HUES6 (cell line): Measurements from ENCODE around the gene ZBTB16.

ENCODE experiments used
- H3K27ac ChIP-seq: 2 replicates; pipeline ENCODE4 v1.7.0; 2013; ENCODE audit warnings: low read depth, mild to moderate bottlenecking, low read length, inconsistent platforms
- H3K27me3 ChIP-seq: 2 replicates; pipeline ENCODE4 v1.6.1; 2013; ENCODE audit warnings: low read length; ENCODE audit not compliant: control insufficient read depth, insufficient read depth
- H3K36me3 ChIP-seq: 2 replicates; pipeline ENCODE4 v1.6.1; 2013; ENCODE audit warnings: low read length; ENCODE audit not compliant: control insufficient read depth, insufficient read depth
- H3K4me1 ChIP-seq: 2 replicates; pipeline ENCODE4 v1.6.1; 2013; ENCODE audit warnings: low read length; ENCODE audit not compliant: control insufficient read depth, insufficient read depth
- H3K4me3 ChIP-seq: 2 replicates; pipeline ENCODE4 v1.5.1; 2013; ENCODE audit warnings: low read depth, low read length
- H3K9ac ChIP-seq: one replicate; pipeline ENCODE4 v1.6.1; 2013; ENCODE audit warnings: mild to moderate bottlenecking, low read length
- H3K9me3 ChIP-seq: 2 replicates; pipeline ENCODE4 v1.6.1; 2013; ENCODE audit warnings: low read depth, low read length; ENCODE audit not compliant: control insufficient read depth, insufficient read depth

The ZBTB16 gene

DNA sequence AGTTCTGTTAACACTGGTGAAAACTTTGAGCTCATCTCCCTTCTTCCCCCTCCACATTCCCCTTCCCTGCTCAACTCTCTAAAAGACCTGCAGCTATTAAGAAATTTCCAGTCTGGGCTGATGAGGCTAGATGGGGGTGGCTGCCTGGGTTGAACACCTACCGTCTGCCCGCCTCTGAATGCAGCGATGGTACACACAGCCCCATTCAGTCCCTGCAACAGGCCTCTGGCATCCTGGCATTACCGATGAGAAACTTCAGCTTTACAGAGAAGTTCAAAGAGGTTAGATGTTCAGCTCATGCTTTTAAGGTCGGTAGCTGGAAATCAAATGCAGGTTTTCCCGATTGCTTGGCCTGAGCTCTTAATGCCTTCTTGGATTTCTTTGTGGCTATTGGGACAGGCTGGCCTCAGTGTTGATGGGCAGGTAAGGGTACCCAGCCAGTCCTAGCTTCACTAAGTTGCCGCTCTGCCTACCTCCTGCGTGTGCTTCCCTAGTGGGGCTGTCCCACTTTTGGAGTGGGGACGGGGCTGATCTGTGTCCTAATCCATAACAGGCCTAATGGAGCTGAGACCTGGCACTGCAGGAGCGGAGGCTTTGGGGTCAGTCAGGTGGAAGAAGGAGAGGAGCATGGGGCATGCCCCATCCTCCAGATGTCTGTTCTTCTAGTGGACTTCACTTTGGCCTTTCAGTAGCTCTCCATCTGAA is 49.1 kb downstream of the ZBTB16 start:
- Histone ChIP-seq H3K9me3 (no peaks in the 10 kb centered on the region), H3K4me1 (no peaks in the 10 kb centered on the region; the same call in 1 of the 2 replicates), H3K36me3 (no peaks in the 10 kb centered on the region), H3K27ac (no peak overlapping the region), H3K27me3 (no peaks in the 10 kb centered on the region), H3K9ac (no peak overlapping the region), H3K4me3 (no peak overlapping the region)

DNA sequence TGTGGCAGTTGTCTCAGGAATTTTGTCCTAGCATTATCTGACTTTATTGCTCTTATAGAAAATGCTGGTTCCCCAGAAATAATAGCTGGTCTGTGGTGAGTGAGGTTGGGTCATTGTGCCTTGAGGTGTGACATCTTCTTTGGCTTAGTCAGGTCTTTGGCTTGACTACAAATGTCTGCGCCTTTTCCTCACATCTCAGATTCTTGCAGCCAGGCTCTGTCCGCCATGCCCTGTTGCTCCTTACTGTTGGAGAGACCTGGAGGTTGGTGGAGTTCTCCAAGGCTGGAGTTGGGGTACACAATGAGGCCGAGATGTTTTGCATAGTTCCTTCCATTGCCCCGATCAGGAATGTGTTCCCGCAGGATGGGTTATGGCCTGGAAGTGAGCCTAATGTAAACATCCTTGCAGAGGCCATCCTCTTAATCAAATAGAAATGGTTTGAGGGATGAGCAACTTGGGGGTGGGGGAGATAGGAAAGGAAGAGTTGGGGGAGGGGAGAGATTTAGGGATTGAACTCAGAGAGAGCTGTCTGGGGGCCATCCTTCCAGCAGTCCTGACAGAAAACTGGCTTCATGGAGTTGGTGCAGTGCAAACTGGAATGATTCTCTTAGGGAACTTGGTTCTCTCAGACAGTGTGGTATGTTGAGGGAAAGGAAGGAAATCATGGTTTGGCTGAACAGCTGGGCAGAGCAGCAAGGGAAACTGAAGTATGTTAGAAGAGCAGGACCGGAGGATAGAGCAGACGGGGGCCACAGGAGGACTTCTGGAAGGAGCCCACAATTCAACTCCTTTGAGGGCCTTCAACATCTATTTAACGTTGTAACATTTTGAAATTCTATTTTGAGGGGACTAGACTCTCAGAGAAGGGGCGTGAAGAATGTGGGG is 49.9 kb downstream of the ZBTB16 start:
- no peak overlapping the region for H3K4me3 ChIP-seq
- 0 out of 2 replicates have a peak, but pooled peaks cover 3% of the 10 kb centered on the region for H3K27me3 ChIP-seq
- no peaks in the 10 kb centered on the region for H3K4me1 ChIP-seq
- H3K9me3 ChIP-seq: no peaks in the 10 kb centered on the region
- H3K9ac ChIP-seq: no peak overlapping the region
- H3K27ac ChIP-seq: no peak overlapping the region
- H3K36me3 ChIP-seq: no peaks in the 10 kb centered on the region

GRCh38 chr11:114110123-114110522 is 50.6 kb downstream of the ZBTB16 start:
- no peaks in the 10 kb centered on the region for H3K9me3 ChIP-seq
- H3K36me3 ChIP-seq: no peaks in the 10 kb centered on the region
- H3K4me3 ChIP-seq: no peak overlapping the region
- H3K9ac ChIP-seq: no peak overlapping the region
- no peak overlapping the region for H3K27ac ChIP-seq
- H3K4me1 ChIP-seq: no peaks in the 10 kb centered on the region
- H3K27me3 ChIP-seq: 0 out of 2 replicates have a peak, but pooled peaks cover 3% of the 10 kb centered on the region

GRCh38 chr11:114110952-114111947 is 51.7 kb downstream of the ZBTB16 start:
- Histone ChIP-seq H3K4me1 (peaks cover 5% of the 10 kb centered on the region; the same call in 1 of the 2 replicates), H3K9ac (no peak overlapping the region), H3K9me3 (no peaks in the 10 kb centered on the region), H3K27me3 (0 out of 2 replicates have a peak, but pooled peaks cover 8% of the 10 kb centered on the region), H3K36me3 (no peaks in the 10 kb centered on the region), H3K27ac (no peak overlapping the region), H3K4me3 (no peak overlapping the region)

DNA sequence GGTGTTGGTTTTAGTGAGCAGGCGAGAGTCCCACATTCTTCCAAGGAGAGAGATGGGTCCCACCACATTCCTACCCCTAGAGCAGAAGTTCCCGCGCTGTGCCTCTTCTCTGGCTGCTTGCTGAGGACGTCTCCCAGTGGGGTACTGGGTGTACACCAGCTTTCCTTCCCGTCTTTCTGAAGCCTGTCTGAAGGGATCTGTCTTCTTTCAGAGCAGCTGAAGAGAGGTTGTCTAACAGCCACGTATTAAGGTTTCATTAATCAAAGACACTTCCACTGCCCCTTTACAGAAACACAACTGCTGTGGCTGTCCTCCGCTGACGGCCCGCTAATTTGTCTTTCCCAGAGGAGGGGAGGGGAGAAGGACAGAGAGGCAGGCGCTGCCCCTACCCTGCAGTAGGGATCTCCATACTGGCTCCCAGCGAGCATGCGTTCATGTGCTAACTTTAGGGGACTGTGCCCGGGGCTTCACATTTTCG is 56.0 kb downstream of the ZBTB16 start:
- Histone ChIP-seq H3K27ac (no peak overlapping the region), H3K27me3 (peaks cover 17% of the 10 kb centered on the region; the same call in 1 of the 2 replicates), H3K36me3 (no peaks in the 10 kb centered on the region), H3K9me3 (no peaks in the 10 kb centered on the region), H3K9ac (no peak overlapping the region), H3K4me1 (peaks cover 5% of the 10 kb centered on the region; the same call in 1 of the 2 replicates), H3K4me3 (no peak overlapping the region)

DNA sequence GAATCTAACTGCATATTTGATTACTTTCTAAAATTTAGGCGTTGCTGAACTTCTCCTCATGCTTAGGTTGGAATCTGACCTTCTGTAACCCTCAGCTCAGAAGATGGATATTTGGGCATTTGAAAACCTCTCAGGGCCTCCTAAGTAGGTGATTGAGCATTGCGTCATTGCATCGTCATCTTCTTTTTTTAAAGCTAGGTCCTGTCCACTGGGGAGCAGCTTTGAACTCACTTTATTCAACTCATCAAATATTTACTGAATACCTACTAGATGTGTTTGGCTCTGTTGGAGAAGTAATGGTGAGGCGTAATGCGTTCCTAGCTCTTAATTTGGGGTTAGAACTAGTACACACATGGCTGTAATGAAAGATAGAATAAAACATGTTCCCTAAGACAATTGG is 56.8 kb downstream of the ZBTB16 start:
- Histone ChIP-seq H3K27me3 (peaks cover 18% of the 10 kb centered on the region; the same call in 1 of the 2 replicates), H3K9ac (no peak overlapping the region), H3K36me3 (no peaks in the 10 kb centered on the region), H3K9me3 (no peaks in the 10 kb centered on the region), H3K4me1 (peaks cover 5% of the 10 kb centered on the region; the same call in 1 of the 2 replicates), H3K27ac (no peak overlapping the region), H3K4me3 (no peak overlapping the region)

- no peak overlapping the region for H3K9ac ChIP-seq
- no peaks in the 10 kb centered on the region for H3K36me3 ChIP-seq
- H3K9me3 ChIP-seq: no peaks in the 10 kb centered on the region
- peaks cover 18% of the 10 kb centered on the region; the same call in 1 of the 2 replicates for H3K27me3 ChIP-seq
- H3K27ac ChIP-seq: no peak overlapping the region
- peaks cover 5% of the 10 kb centered on the region; the same call in 1 of the 2 replicates for H3K4me1 ChIP-seq
- H3K4me3 ChIP-seq: no peak overlapping the region
These were observed 57.3 kb downstream of the ZBTB16 start for GRCh38 chr11:114116800-114117199.

GRCh38 chr11:114120606-114121005 is 61.1 kb downstream of the ZBTB16 start:
- H3K36me3 ChIP-seq: no peaks in the 10 kb centered on the region
- H3K27me3 ChIP-seq: peaks cover 11% of the 10 kb centered on the region; the same call in 1 of the 2 replicates
- no peak overlapping the region for H3K27ac ChIP-seq

GRCh38 chr11:114121138-114121537 is 61.6 kb downstream of the ZBTB16 start:
- Histone ChIP-seq H3K9ac (no peak overlapping the region), H3K9me3 (no peaks in the 10 kb centered on the region), H3K27me3 (peaks cover 10% of the 10 kb centered on the region; the same call in 1 of the 2 replicates), H3K4me1 (no peaks in the 10 kb centered on the region), H3K36me3 (no peaks in the 10 kb centered on the region), H3K27ac (no peak overlapping the region), H3K4me3 (no peak overlapping the region)

More at GRCh38 chr11:114120606-114121005, 61.1 kb downstream of the ZBTB16 start:
- Histone ChIP-seq H3K4me1 (peaks cover 1% of the 10 kb centered on the region; the same call in 1 of the 2 replicates), H3K4me3 (no peak overlapping the region), H3K9ac (no peak overlapping the region), H3K9me3 (no peaks in the 10 kb centered on the region)
